LNCAP (cell line): ENCODE results near the gene AOPEP.

ENCODE experiments used
- TF ChIP-seq, protein P1 (sequence below): fragments of 450-650 bp; IDR thresholded peaks from 2 replicates; pipeline ENCODE4 v1.5.1; 2017; ENCODE audit warnings: mild to moderate bottlenecking

The AOPEP gene

GRCh38 chr9:94819161-94819687 lies 92.7 kb downstream of the AOPEP start:
- TF ChIP-seq, protein P1, sequence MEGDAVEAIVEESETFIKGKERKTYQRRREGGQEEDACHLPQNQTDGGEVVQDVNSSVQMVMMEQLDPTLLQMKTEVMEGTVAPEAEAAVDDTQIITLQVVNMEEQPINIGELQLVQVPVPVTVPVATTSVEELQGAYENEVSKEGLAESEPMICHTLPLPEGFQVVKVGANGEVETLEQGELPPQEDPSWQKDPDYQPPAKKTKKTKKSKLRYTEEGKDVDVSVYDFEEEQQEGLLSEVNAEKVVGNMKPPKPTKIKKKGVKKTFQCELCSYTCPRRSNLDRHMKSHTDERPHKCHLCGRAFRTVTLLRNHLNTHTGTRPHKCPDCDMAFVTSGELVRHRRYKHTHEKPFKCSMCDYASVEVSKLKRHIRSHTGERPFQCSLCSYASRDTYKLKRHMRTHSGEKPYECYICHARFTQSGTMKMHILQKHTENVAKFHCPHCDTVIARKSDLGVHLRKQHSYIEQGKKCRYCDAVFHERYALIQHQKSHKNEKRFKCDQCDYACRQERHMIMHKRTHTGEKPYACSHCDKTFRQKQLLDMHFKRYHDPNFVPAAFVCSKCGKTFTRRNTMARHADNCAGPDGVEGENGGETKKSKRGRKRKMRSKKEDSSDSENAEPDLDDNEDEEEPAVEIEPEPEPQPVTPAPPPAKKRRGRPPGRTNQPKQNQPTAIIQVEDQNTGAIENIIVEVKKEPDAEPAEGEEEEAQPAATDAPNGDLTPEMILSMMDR = no peak

GRCh38 chr9:94821098-94821887 lies 94.8 kb downstream of the AOPEP start:
- TF ChIP-seq, protein P1 = no peak

GRCh38 chr9:94822273-94822672 lies 95.8 kb downstream of the AOPEP start:
- TF ChIP-seq, protein P1 = no peak

DNA sequence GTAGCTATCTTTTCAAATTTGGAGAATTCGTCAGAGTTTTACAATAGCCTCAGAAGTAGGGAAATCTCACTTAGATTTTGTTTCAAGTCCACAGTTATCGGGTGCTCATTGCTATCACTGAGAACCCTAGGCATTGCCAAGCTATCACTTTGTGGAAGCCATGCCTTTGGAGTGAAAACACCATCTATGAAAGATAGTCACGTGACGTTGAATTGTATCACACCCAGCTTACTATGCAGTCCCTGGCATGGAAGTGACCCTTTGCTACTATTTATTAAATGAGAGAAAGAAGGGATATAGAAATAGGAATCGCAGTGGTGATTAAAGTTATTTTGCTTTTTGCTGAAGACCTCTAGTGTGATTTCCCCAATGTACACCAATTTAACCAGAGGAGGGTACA lies 97.2 kb downstream of the AOPEP start:
- TF ChIP-seq, protein P1 = no peak

DNA sequence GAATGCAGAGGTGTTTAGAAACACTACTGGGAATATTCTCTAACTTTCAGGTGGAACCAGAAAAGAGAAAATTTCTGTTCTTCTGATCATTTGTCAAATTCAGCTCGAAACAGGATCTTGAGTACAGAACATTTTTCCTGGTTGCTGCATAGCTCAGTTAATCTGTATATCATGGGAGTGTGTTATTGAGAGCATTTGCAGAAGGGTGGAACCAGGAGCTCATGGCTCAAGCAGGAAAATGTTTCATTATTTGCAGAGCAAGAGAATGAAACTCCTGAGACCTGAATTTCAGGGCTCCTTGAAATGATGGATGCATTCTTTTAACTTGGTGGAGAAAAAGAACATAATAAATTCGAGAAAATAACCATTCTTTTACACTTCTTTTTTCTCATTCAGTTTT lies 97.9 kb downstream of the AOPEP start:
- TF ChIP-seq, protein P1 = no peak

DNA sequence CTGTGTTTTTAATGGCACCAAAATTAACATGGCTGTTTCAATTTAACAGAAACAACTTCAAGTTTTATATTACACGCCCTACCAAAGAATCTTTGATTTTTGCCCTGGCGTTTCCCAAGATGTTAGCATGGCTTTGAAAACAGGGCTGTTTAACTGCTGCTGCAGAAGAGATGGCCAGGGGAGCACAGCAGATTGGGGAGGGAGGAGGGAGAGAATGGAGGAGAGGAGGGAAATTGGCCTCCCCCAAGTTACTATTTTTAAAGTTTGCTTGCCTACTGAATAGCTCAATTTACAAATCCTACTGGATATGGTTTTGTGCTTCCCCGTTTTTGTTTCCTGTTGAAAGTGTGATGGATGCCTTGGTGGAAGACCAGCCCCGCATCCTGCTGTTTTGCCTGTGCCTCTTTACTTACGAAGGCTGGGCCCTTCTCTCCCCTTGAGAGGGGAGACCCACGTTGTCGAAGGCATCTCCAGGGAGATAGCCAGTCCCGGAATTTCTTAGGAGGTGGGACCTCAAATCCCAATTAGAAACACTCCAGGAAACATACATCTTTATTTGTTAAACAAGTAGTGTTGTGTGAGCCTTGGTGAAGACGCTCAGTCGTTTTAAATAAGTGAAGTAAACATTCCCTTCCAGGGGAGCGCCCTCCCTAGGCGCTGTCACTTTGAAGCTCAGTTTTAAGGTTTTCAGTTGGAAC lies 98.6 kb downstream of the AOPEP start:
- TF ChIP-seq, protein P1 = no peak

- TF ChIP-seq, protein P1 = no peak
Measured at GRCh38 chr9:94825611-94825958, 99.1 kb downstream of the AOPEP start.
